NCI-H2081 treated with DMSO at 0.1 percent for 48 hours (cell line): ENCODE data around the gene ANKRD65.
"Not testable (repeated sequence)": the region's sequence is repeated elsewhere in the genome, so short reads cannot be mapped to it uniquely, and the experiment has no call there.

ENCODE experiments used
- DNase-seq: peaks from one replicate; lab custom pipeline; 2025; lab: John Stamatoyannopoulos, UW

ANKRD65 gene

DNA sequence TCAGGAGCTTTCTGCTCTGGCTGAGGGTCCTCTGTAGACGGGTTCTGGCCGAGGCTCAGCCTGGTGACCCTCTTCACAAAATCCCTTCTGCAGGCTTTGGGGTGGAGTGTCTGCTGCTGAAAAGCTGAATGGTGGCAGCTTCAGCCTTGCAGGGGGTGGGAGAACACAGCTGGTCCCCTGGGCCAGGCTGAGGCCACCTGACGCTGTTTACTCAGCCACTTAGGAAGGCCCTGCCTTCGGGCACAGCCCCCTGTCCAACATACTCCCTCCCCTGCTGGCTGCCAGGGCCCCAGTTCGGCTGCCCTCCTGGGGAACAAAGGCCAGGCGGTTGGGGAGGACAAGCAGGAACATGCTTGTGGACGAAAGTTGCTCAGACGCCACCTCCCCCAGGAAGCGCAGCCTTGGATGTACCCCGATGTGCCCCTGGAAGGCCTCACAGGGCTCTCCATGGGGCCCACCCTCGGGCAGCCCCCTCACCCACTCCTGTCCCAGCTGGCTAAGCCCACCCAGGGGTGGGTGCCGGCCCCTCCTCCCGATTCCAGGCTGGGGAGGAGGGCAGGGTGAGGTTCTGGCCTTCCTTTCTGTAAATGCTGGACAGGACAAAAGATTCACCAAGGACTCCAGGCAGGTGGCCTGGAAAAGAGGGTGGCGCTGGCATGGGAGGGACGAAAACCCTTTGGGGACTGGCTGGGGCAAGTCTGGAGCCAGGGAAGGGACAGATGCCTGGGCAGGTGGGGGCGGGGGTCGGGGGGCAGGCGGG lies at the start of gene ANKRD65:
TSS of gene ANKRD65 (minus strand) at position 130 of the 760 bp plus-strand sequence. CDS start 271 bp downstream, outside the sequence.
- no peak for DNase-seq

DNA sequence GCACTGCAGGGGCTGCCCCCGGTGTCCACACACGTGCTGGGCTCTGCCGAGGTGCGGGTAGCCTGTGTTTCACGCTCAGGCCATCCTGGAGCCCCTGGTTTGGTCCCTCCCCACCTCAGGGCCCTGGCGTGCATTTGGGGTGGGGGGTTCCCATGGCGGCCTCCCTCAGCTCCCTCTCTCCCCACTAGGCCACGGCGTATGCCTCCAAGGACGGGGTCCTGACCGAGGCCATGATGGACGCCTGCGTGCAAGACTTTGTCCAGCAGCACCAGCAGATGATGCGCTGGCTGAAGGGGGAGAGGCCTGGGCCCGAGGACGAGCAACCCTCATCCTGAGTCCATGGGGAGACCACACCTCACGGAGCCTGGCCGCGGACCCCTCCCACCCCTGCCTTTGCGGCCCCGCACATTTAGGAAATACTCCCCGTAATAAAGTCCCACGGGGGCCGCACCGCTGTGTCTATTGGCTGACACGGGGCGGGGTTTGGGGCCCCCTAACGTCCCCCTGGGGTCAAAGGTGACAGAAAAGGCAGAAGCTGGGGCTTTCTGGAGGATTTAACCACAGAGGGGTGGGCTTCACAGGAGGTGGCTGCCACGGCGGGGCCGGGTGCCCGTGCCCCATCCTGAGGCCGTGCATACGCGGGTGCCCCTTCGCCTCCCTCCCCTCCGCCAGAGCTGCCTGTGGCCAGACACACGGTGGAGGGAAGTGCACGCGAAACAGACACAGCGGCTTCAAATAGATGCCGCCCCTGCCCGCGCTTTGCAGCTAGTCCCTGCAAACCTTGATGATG lies 47.3 kb upstream of the ANKRD65 start:
- not testable (repeated sequence) for DNase-seq

DNA sequence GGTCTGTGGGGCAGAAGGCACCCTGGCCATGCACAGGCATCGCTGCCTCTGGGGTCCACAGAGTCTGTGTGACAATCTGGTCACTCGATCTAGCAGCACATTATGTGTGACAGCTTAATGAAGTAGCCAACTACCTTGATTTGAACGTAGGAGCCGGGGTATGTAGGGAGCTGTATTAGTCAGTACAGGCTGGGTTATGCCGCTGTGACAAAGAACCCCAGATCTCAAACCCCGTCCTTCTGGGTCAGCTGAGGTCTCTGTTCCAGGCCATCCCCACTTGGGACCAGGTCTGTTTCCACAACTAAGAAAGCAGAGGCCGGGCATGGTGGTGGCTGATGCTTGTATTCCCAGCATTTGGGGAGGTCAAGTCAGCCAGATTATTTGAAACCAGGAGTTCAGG lies 42.2 kb upstream of the ANKRD65 start:
- DNase-seq = no peak

DNA sequence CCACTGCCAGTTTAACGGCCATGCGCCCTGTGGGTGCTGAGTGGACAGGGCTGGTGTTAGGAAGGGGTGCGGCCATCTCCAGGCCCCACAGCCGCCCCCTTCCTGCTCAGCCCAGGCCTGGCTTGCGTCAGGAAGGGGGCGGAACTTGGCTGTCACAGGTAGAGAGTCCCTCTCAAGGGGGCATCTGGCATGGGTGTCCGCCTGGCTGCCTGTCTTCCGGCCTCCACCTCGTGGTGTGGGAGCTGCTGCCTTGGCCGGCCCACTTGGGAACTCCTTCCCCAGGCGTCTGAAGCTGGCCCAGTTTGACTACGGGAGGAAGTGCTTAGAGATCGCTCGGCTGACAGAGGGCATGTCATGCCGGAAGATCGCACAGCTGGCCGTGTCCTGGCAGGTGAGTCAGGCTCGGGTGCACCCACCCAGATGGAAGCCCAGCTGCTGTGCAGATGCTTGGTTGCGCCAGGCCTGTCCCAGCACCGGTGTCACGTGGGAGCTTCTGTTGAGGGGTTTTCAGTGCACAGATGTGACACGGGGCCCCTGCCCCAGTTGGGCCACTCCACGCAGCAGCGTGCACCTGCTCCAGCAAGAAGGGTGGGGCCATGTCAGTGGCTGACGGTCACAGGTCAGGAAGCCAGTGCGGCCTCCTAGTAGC lies 41.4 kb upstream of the ANKRD65 start:
- DNase-seq = no peak

DNA sequence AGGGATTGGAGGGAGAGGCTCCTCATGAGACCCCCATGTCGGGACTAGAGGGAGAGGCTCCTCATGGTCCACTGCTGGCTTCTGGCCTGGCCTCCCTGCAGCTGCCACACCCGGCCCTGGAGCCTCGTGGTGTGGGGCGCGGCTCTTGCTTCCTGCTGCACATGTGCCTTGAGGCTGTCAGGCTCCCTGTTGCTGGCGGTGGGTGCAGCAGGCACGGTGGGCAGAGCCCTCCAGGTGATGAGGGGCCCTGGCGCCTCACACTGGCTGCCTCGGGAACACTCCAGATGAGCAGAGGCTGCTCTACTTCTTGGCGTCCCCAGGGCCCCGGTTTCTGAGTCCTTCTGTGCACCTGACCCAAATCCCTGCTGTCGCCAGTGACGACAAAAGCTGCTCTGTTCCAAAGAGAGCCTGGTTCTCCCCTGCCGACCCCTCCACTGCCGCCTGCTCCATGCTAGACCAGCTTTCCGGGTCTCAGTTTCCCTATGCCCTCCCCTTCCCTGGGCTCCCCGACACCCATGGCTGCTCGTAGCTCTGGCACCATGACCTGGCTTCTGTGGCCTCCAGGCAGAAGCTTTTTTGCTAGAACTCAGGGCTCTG lies 40.7 kb upstream of the ANKRD65 start:
- DNase-seq = no peak

DNA sequence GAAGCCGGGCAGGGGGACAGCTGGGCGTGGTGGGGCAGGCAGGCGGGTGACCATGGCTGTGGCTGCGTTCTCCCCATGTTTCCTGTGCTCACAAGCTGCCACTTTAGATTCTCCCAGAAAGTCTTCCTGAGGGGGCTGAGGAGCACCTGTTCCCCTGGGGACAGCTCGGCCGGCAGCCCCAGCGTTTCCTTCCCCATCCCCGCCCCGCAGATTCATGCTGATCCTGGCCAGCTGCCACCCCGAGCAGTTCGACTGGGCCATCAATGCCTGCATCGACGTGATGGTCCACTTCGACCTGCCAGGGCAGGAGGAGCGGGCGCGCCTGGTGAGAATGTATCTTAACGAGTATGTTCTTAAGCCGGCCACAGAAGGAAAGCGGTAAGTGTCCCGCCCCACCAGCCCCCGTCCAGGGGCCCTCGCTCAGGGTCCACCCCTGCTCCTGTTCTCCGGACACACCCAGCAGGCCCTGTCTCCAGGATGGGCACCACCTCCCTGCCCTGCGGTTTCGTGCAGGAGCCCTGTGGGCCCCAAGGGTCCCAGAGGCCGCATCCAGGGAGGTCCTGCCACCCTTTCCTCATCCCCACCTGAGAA lies 39.6 kb upstream of the ANKRD65 start:
- DNase-seq = no peak

DNA sequence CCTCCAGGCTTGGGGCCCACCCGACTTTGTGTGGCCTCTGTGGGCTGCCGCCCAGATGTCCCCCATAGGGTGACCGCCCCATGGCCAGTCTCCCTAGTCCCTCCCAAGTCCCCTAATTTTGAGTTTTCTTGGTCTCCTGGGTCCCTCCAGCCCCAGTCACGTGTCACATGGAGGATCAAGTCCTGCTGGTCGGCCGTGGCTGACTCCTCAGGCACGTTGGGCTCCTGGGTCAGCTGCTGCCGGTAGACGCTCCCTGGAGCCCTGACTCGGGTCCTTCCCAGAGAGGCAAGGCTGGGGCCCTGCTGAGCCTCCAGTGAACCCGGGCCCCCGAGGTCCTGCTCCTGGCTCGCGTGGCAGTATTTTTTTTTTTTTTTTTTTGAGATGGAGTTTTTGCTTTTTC lies 38.6 kb upstream of the ANKRD65 start:
- not testable (repeated sequence) for DNase-seq

DNA sequence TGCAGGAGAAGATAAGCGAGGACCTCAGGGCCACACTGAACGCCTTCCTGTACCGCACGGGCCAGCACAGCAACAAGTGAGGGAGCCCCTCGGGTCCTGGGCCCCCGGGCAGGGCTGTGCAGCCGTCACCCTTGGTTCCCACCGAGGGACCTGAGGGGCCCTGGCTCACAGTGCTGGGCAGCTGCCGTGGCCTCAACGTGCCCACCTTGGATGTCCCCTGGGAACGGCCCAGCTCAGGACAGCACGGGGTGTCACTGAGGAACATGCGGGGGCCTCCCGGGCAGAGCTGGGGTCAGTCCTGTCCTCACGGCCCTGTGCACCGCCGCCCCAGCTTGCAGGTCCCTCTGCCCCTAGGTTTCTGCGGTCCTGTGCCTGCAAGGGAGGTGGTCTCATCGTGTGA lies 38.1 kb upstream of the ANKRD65 start:
- DNase-seq = not testable (repeated sequence)

DNA sequence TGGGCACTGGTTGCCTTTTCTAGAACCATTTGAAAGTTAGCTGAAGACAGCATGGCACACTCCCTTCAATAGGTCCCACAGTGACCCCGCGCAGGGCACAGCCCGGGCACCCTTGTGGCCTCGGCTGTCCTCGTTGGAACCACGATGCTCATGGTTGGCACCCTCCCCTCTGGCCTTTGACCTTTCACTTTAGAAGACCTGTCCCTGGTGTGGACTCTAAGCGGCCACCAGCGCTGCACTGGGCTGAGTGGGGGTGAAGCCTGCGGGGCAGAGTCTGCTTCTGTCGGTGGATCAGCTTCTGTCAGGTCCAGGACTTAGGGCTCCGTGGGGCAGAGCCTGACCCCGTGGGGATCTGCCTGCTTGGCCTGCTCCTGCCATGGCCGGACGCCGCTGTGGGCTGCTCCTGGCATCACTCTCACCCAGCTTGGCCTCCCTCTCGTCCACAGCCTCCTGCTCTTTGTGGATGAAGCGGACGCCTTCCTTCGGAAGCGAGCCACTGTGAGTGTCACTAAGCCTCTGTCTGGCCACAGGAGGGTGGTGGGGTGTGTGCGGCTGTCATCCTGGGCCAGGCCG lies 35.7 kb upstream of the ANKRD65 start:
- not testable (repeated sequence) for DNase-seq

DNA sequence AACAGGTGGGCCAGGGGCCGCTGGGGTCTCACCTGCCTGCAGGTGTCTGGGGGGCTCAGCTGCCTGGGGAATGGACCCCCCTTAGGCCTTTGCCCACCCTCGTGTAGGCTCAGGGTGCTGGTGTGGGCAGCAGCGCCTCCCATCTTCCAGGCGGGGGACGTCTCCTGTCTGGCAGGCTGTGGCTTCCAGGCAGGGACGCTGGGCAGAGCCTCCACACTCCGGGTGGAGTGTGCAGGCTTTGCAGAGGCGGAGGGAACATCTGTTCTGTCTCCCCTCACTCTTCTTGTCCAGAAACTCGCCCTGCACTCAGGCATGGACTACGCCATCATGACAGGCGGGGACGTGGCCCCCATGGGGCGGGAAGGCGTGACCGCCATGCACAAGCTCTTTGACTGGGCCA lies 34.9 kb upstream of the ANKRD65 start:
- DNase-seq = not testable (repeated sequence)

DNA sequence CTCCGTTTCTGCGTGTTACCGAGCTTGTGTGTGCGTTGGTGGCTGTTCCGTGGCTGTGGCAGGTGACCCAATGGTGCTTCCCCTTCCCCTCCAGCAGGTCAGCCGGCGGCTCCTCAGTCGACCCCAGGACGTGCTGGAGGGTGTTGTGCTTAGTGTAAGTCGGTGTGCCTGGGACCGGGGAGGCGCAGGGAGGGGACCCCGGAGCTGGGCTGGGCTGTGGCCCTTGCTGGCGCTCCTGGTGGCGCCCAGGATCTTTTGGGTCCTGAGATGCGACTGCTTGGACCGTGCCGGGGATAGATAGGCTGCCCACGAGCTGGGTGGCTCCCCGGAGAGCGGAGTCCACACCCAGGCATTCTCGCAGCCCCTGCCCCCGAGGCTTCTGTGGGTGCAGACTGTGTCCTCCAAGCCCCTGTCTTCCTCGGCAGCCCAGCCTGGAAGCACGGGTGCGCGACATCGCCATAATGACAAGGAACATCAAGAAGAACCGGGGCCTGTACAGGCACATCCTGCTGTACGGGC lies 34.3 kb upstream of the ANKRD65 start:
- DNase-seq = no peak

DNA sequence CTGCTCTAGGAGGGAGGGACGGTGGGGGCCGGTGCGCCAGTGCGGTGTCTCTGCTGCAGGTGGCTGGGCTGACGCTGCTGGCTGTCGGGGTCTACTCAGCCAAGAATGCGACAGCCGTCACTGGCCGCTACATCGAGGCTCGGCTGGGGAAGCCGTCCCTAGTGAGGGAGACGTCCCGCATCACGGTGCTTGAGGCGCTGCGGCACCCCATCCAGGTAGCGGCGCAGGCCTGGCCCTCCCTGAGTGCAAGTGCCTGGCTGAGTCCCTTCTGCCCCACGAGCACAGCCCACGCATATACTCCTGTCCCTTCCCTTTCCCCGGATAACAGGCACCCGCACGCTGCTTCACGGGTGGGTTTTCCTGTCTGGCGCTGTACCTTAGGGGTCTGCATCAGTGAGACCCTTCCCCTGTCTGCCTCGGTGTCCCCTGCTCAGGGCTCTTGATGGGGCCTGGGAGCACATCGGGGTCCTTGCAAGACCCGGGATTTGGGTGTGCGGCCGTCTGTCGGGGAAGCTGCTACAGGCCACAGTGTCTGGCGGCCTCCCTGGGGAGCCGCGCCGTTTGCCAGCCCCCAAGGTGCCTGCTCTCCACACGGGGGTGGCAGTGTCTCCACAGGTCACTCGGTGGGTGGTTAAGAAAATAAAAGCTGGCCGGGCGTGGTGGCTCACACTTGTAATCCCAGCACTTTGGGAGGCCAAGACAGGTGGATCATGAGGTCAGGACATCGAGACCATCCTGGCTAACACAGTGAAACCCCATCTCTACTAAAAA lies 33.4 kb upstream of the ANKRD65 start:
- DNase-seq = not testable (repeated sequence)

DNA sequence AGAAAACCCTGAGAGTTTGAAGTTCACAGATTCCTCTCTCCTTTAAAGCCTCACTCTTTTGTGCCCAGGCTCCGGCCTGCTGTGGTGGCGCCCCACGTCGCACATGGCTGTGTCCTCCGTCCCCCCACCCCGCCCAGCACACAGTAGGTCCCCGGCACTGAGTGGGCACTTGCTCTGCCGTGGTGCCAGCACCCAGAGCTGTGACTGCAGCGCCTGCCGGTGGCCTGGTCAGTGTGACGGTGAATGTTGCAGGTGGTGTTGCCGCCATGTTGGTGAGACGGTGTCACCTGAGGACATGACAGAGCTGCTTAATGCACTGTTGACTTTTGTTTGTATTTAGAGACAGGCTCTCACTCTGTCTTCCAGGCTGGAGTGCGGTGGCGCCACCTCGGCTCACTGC lies 31.8 kb upstream of the ANKRD65 start:
- no peak for DNase-seq

DNA sequence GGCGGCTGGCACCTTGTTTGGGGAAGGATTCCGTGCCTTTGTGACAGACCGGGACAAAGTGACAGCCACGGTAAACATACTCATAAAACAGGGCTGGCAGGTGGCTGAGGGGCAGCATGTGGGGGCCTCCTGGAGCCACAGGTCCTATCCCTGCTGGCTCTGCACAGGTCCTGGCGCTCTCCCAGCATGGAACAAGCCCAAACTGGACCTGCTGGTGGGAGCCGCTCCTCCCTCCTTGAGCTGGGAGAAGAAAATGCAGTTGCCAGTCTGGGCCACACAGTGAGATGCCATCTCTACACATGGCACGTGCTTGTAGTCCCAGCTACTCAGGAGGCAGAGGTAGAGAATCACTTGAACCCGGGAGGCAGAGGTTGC lies 31.3 kb upstream of the ANKRD65 start:
- DNase-seq = not testable (repeated sequence)

DNA sequence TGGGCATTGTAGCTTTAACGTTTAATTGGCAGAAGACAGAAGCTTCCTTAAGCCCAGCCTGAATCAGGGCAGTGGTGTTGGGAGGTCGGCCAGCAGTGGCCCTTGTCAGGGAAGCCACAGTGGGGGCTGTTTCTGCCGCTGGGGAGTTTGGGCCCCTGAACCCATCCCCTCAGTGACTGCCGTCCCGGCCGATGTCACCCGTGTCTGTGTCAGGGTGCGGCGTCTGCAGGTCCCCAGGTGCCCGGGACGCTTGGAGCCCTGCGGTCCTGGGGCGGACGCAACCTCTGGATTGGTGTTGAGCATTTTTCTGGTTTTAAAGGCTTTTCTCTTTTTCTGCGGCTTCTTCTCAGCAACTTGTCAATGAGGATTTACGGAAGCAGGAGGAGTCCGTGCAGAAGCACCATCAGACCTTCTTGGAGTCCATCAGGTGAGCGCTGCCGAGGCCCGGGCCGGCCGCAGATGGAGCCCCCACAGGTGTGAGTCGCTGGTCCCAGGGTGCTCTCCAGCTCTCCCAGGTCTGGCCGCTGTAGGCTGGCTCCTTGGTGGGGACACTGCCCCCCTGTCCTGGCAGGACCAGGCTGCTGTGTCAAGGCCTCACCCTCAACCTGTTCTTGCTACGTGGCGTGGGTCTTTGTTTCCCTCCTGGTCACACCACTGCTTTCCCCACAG lies 30.8 kb upstream of the ANKRD65 start:
- DNase-seq = no peak

DNA sequence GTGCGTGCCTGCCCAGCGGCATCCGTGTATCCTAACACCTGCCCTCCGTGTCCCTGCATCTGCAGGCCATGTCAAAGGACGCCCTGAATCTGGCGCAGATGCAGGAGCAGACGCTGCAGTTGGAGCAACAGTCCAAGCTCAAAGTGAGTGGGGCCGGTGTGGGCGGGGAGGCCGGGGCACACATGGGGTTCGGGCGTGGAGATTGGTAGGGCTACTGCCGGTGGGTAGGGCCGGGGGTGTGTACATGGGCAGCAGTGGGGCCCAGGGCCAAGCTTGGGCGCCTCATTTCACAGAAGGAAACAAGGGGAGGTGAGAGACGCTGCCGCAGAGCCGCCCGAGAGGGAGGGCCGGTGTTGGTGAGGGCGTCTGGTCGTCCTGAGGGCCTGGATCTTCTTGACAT lies 29.5 kb upstream of the ANKRD65 start:
- not testable (repeated sequence) for DNase-seq

DNA sequence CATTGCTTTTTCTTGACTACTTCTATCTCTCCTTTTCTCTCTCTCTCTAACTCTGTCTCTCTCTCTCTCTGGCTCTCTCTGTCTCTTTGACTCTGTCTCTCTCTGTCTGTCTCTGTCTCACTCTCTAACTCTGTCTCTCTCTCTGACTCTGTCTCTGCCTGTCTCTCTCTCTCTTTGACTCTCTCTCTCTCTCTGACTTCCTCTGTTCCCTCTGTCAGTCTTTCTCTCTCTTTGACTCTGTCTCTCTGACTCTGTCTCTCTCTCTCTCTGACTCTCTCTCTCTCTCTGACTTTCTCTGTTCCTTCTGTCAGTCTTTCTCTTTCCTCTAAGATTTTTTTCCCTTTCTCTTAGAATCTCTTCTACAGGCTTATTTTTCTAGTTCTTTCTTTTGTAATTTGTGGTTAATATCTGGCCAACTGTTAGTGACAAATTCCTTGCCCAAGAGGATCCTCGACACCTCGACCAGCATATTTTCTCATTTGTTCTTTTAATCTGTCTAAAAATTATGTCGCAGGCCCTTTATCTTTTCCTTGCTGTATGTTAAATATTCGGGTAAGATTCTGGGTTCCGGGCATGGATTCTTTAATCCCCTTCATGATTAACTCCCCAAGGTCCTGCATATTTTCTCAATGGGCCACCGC lies 28.1 kb upstream of the ANKRD65 start, which contains the start of gene ATAD3C:
TSS of gene ATAD3C (plus strand) at position 591 of the 641 bp plus-strand sequence. CDS start 995 bp downstream, outside the sequence.
- no peak for DNase-seq

DNA sequence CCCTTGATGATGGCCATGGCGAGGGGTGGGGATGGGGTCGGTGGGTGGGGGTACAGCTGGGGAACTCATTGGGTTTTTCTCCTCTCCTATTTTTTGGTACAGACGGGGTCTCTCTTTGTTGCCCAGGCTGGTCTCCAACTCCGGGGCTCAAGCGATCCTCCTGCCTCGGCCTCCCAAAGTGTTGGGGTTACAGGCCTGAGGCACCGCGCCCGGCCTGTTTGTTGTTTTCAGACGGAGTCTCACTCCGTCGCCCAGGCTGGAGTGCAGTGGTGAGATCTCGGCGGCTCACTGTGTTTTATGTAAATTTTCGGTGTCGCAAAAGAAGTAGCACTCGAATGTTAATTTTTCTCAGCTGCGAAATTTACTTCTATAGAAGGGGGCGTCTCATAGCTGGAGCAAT lies 25.6 kb upstream of the ANKRD65 start:
- DNase-seq = not testable (repeated sequence)

DNA sequence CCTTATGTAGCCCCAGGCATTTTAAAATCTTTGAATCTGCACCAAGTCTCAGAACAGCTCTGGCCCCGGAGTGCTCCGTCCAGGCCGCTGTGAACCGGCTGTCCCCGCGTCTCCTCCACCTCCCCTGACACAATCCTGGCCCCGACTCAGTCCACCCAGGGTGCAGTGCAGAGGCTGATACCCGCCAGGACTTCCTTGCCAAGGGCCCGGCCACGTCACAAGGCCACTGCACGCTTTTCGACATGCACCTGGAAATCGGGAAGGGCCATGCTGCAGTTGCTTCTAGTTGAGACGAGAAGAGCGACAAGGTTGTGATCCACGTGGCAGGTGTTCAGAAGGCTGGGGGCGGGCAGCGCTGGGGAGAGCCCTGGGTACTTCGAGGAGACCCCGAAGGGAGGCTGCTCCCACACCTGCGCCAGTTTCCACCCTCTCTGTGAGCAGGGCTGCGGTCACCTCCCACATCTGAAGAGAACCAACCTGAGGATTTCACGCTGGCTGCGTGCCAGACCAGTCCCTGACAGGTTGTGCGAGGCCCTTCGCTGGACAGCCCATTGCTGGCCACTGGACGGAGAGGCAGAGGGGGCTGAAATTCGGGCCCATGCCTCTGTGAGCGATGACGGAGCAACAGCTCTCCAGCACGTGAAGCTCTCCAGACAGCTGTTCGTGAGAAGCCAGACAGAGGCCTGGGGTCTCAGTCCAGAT lies 21.1 kb upstream of the ANKRD65 start:
- no peak for DNase-seq
